ENCODE measurements around the gene RGS19. TPM values are rescaled to one million over a fixed set of nuclear protein-coding genes. Genes with fewer than 3 reads are reported as not detected.

The RGS19 gene
- total and polyA plus RNA-seq, 2 donors, result 27.2 to 42.8 TPM

- 88% methylated on average over 12 of the region's 12 CpGs for WGBS
- Histone ChIP-seq H3K36me3 (ENCODE audit: control insufficient read depth in 2 of 2, insufficient read depth in 2 of 2, low read length in 1 of 2) (no peaks in the 10 kb centered on the region), H3K9me3 (ENCODE audit: control insufficient read depth in 2 of 2, insufficient read depth in 1 of 2, low read length in 1 of 2) (peaks cover 0 to 2% of the 10 kb centered on the region in 2 donors), H3K4me3 (ENCODE audit: low read length in 2 of 2) (no peak overlapping the region), H3K27me3 (ENCODE audit: control insufficient read depth in 2 of 2, insufficient read depth in 1 of 2, low read length in 1 of 2) (no peaks in the 10 kb centered on the region), H3K4me1 (ENCODE audit: control insufficient read depth in 2 of 2, insufficient read depth in 2 of 2, low read length in 2 of 2) (peaks cover 27 to 55% of the 10 kb centered on the region in 2 donors), H3K27ac (ENCODE audit: low read depth in 1 of 2, low read length in 1 of 2) (no peak overlapping the region)
- DNase-seq (ENCODE audit: low read depth in 6 of 9, low spot score in 9 of 9), result no peak
These were observed 15.1 kb downstream of the RGS19 start for GRCh38 chr20:64064145-64064698.

DNA sequence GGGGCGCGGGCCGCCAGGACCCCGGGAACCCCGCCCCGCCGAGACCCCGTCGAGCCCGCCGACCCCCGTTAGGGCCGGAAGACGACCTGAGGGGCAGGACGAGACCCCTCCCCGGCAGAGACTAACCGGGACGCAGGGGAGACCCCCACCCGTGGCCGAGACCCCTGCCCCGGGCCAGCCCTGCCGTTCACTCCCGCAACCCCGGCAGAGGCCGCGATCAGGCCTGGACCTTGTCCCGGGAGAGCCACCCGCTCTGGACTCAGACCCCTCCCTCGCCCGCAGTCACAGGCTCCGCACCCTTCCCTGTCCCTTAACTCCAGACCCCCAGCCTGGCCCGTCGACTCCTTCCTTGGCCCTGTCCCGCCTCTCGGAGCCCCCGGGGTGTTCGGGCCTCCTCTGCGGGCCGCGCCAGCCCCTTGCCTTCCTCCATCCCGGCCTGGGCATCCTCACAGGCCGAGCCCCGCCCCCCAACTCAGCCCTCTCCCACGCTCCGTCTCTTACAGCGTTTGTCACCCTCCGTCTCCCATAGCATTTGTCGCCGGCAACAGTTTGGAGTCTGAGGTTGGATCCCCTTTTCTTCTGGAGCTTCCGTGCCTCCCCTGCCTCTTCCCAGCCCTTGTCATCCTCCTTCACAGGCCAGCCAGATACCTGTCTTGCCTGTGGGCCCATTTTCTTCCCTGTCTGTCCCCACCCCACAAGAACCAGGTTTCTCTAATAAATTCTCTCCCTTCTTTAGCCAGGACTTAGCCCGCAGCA lies 15.8 kb downstream of the RGS19 start:
- WGBS, result 6% methylated on average over 51 of the region's 51 CpGs
- no peak for DNase-seq (ENCODE audit: low read depth in 6 of 9, low spot score in 9 of 9)
- Histone ChIP-seq H3K27ac (ENCODE audit: low read depth in 1 of 2, low read length in 1 of 2) (no peak overlapping the region), H3K9me3 (ENCODE audit: control insufficient read depth in 2 of 2, insufficient read depth in 1 of 2, low read length in 1 of 2) (peaks cover 0 to 2% of the 10 kb centered on the region in 2 donors), H3K27me3 (ENCODE audit: control insufficient read depth in 2 of 2, insufficient read depth in 1 of 2, low read length in 1 of 2) (no peaks in the 10 kb centered on the region), H3K4me1 (ENCODE audit: control insufficient read depth in 2 of 2, insufficient read depth in 2 of 2, low read length in 2 of 2) (peaks cover 27 to 55% of the 10 kb centered on the region in 2 donors), H3K36me3 (ENCODE audit: control insufficient read depth in 2 of 2, insufficient read depth in 2 of 2, low read length in 1 of 2) (no peaks in the 10 kb centered on the region), H3K4me3 (ENCODE audit: low read length in 2 of 2) (peak overlapping the region; percentile 65 to 79)

DNA sequence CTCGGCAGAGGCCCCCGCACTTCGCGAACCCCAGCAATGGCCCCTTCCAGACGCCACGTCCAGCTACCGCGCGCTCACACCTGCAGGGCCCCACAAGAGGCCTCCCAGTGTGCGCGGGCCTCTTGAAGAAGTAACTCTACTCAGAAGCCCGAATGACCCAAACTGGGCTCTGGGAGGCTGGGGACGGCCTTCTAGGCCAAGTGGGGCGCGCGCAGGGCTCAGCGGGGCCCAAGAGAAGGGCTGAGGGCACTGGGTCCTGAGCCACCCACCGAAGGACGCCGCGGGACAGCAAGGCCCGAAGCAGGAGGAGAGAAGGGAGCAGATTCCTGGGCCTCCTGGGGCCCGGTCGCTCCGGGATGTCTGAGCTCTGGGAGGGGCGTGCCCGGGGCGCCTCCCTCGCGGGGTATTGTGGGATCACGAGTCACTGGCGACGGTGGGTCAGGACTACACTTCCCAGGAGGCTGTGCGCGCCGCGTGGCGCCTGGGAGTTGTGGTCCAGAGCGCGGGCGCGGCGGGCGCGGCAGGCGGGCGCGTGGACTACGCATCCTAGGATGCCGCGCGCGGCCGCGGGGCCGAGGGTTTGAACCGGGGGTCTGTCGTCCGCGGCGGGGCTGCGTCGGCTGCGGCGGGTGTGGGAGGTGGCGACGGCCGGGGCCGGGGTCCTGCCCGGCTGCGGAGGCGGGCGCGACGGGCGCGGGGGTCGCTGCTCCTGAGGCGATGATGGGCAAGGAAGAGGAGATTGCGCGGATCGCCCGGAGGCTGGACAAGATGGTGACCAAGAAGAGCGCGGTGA lies 16.5 kb downstream of the RGS19 start, which contains the start of gene TCEA2:
Gene TCEA2, plus strand, starts transcription at position 603 of the 793 bp plus-strand sequence. Its CDS starts 115 bp downstream, at position 718.
- DNase-seq (ENCODE audit: low read depth in 6 of 9, low spot score in 9 of 9), result peak; percentile 85 to 97 (median 94)
- Histone ChIP-seq H3K4me1 (ENCODE audit: control insufficient read depth in 2 of 2, insufficient read depth in 2 of 2, low read length in 2 of 2) (peaks cover 27 to 57% of the 10 kb centered on the region in 2 donors), H3K36me3 (ENCODE audit: control insufficient read depth in 2 of 2, insufficient read depth in 2 of 2, low read length in 1 of 2) (no peaks in the 10 kb centered on the region), H3K27ac (ENCODE audit: low read depth in 1 of 2, low read length in 1 of 2) (peak within 1 kb of the TSS; percentile 51 to 81), H3K27me3 (ENCODE audit: control insufficient read depth in 2 of 2, insufficient read depth in 1 of 2, low read length in 1 of 2) (no peaks in the 10 kb centered on the region), H3K4me3 (ENCODE audit: low read length in 2 of 2) (peak within 1 kb of the TSS; percentile 65 to 79), H3K9me3 (ENCODE audit: control insufficient read depth in 2 of 2, insufficient read depth in 1 of 2, low read length in 1 of 2) (peaks cover 0 to 2% of the 10 kb centered on the region in 2 donors)
- 11% methylated on average over 85 of the region's 85 CpGs for WGBS

- Histone ChIP-seq H3K27ac (ENCODE audit: low read depth in 1 of 2, low read length in 1 of 2) (peak overlapping the region in 1 of 2 donors; percentile 43), H3K4me1 (ENCODE audit: control insufficient read depth in 2 of 2, insufficient read depth in 2 of 2, low read length in 2 of 2) (peaks cover 30 to 57% of the 10 kb centered on the region in 2 donors), H3K27me3 (ENCODE audit: control insufficient read depth in 2 of 2, insufficient read depth in 1 of 2, low read length in 1 of 2) (peaks cover 0 to 3% of the 10 kb centered on the region in 2 donors), H3K4me3 (ENCODE audit: low read length in 2 of 2) (peak overlapping the region; percentile 41 to 79), H3K9me3 (ENCODE audit: control insufficient read depth in 2 of 2, insufficient read depth in 1 of 2, low read length in 1 of 2) (peaks cover 0 to 2% of the 10 kb centered on the region in 2 donors), H3K36me3 (ENCODE audit: control insufficient read depth in 2 of 2, insufficient read depth in 2 of 2, low read length in 1 of 2) (no peaks in the 10 kb centered on the region)
- DNase-seq (ENCODE audit: low read depth in 6 of 9, low spot score in 9 of 9), result no peak
- 70% methylated on average over 5 of the region's 5 CpGs for WGBS
These were observed 17.1 kb downstream of the RGS19 start for GRCh38 chr20:64062276-64062595.

DNA sequence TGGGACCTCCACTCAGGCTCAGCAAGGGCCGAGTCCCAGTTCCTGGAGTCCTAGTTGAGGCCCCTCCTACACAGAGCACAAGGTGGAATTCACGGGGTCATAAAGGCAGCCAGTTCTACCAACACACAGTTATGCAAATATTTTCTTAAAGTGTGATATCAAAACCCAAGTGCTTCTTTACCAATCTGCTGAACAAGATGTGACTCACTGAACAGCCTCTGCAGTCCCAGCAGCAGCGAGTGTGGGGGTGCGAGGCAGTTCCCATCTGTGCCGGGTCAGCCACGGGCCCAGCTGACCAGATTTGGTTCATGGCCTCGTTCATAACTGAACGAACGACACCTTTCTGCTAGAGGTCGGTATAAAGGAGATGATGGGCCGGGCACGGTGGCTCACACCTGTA lies 20.8 kb downstream of the RGS19 start:
- WGBS, result 94% methylated on average over 12 of the region's 12 CpGs
- H3K27me3 ChIP-seq (ENCODE audit: control insufficient read depth in 2 of 2, insufficient read depth in 1 of 2, low read length in 1 of 2), result peaks cover 0 to 33% of the 10 kb centered on the region in 2 donors
- H3K4me3 ChIP-seq (ENCODE audit: low read length in 2 of 2), result no peak overlapping the region
- H3K36me3 ChIP-seq (ENCODE audit: control insufficient read depth in 2 of 2, insufficient read depth in 2 of 2, low read length in 1 of 2), result no peaks in the 10 kb centered on the region
- DNase-seq (ENCODE audit: low read depth in 6 of 9, low spot score in 9 of 9), result no peak
- no peak overlapping the region for H3K27ac ChIP-seq (ENCODE audit: low read depth in 1 of 2, low read length in 1 of 2)
- H3K9me3 ChIP-seq (ENCODE audit: control insufficient read depth in 2 of 2, insufficient read depth in 1 of 2, low read length in 1 of 2), result no peaks in the 10 kb centered on the region
- H3K4me1 ChIP-seq (ENCODE audit: control insufficient read depth in 2 of 2, insufficient read depth in 2 of 2, low read length in 2 of 2), result peaks cover 4 to 50% of the 10 kb centered on the region in 2 donors

- H3K4me1 ChIP-seq (ENCODE audit: control insufficient read depth in 2 of 2, insufficient read depth in 2 of 2, low read length in 2 of 2), result peaks cover 3 to 48% of the 10 kb centered on the region in 2 donors
- H3K9me3 ChIP-seq (ENCODE audit: control insufficient read depth in 2 of 2, insufficient read depth in 1 of 2, low read length in 1 of 2), result no peaks in the 10 kb centered on the region
- H3K4me3 ChIP-seq (ENCODE audit: low read length in 2 of 2), result peak overlapping the region in 1 of 2 donors; percentile 14
- peak in 4 of 9 donors; percentile 77 to 87 (median 83) for DNase-seq (ENCODE audit: low read depth in 6 of 9, low spot score in 9 of 9)
- 47% methylated on average over 33 of the region's 33 CpGs for WGBS
- peaks cover 0 to 39% of the 10 kb centered on the region in 2 donors for H3K27me3 ChIP-seq (ENCODE audit: control insufficient read depth in 2 of 2, insufficient read depth in 1 of 2, low read length in 1 of 2)
- H3K27ac ChIP-seq (ENCODE audit: low read depth in 1 of 2, low read length in 1 of 2), result peak overlapping the region; percentile 62 to 84
- no peaks in the 10 kb centered on the region for H3K36me3 ChIP-seq (ENCODE audit: control insufficient read depth in 2 of 2, insufficient read depth in 2 of 2, low read length in 1 of 2)
These were observed 21.5 kb downstream of the RGS19 start for GRCh38 chr20:64057628-64058498.

GRCh38 chr20:64056889-64057627 lies 22.3 kb downstream of the RGS19 start:
- no peaks in the 10 kb centered on the region for H3K36me3 ChIP-seq (ENCODE audit: control insufficient read depth in 2 of 2, insufficient read depth in 2 of 2, low read length in 1 of 2)
- peak overlapping the region; percentile 62 to 84 for H3K27ac ChIP-seq (ENCODE audit: low read depth in 1 of 2, low read length in 1 of 2)
- peak overlapping the region in 1 of 2 donors; percentile 14 for H3K4me3 ChIP-seq (ENCODE audit: low read length in 2 of 2)
- H3K27me3 ChIP-seq (ENCODE audit: control insufficient read depth in 2 of 2, insufficient read depth in 1 of 2, low read length in 1 of 2), result peaks cover 0 to 47% of the 10 kb centered on the region in 2 donors
- H3K4me1 ChIP-seq (ENCODE audit: control insufficient read depth in 2 of 2, insufficient read depth in 2 of 2, low read length in 2 of 2), result peaks cover 3 to 42% of the 10 kb centered on the region in 2 donors
- WGBS, result 65% methylated on average over 39 of the region's 39 CpGs
- DNase-seq (ENCODE audit: low read depth in 6 of 9, low spot score in 9 of 9), result peak in 1 of 9 donors; percentile 64
- no peaks in the 10 kb centered on the region for H3K9me3 ChIP-seq (ENCODE audit: control insufficient read depth in 2 of 2, insufficient read depth in 1 of 2, low read length in 1 of 2)

GRCh38 chr20:64056639-64056888 lies 22.8 kb downstream of the RGS19 start:
- Histone ChIP-seq H3K27me3 (ENCODE audit: control insufficient read depth in 2 of 2, insufficient read depth in 1 of 2, low read length in 1 of 2) (peaks cover 2 to 52% of the 10 kb centered on the region in 2 donors), H3K27ac (ENCODE audit: low read depth in 1 of 2, low read length in 1 of 2) (peak overlapping the region; percentile 46 to 84), H3K9me3 (ENCODE audit: control insufficient read depth in 2 of 2, insufficient read depth in 1 of 2, low read length in 1 of 2) (no peaks in the 10 kb centered on the region), H3K4me3 (ENCODE audit: low read length in 2 of 2) (no peak overlapping the region), H3K36me3 (ENCODE audit: control insufficient read depth in 2 of 2, insufficient read depth in 2 of 2, low read length in 1 of 2) (no peaks in the 10 kb centered on the region), H3K4me1 (ENCODE audit: control insufficient read depth in 2 of 2, insufficient read depth in 2 of 2, low read length in 2 of 2) (peaks cover 3 to 43% of the 10 kb centered on the region in 2 donors)
- WGBS, result 63% methylated on average over 7 of the region's 7 CpGs
- no peak for DNase-seq (ENCODE audit: low read depth in 6 of 9, low spot score in 9 of 9)

All from thymus (tissue), 11 donors.